A673 (cell line): ENCODE data around the gene DCC.

Experiments
- CTCF ChIP-seq: fragments of 300-800, 200-600 bp; sonication (generic); conservative IDR thresholded peaks from 2 replicates; pipeline ENCODE4 v1.5.1; 2017; ENCODE audit warnings: low read depth, mild to moderate bottlenecking, antibody characterized with exemption, low read length, moderate library complexity, mixed read lengths
- EZH2 ChIP-seq: fragments of 200-600 bp; sonication (generic); IDR thresholded peaks from 2 replicates; pipeline ENCODE4 v1.6.1; 2017; ENCODE audit warnings: borderline replicate concordance, low read depth, mild to moderate bottlenecking, mixed read lengths, antibody characterized with exemption, low read length; ENCODE audit not compliant: poor library complexity, severe bottlenecking

GRCh38 chr18:53457068-53457467, 1117.1 kb downstream of the DCC start:
- TF ChIP-seq CTCF = no peak
- no peak for TF ChIP-seq EZH2
